Gastrocnemius medialis (tissue), 4 donors: Measurements from ENCODE around the gene CTNNA2. TPM values are rescaled to one million over a fixed set of nuclear protein-coding genes. Genes with fewer than 3 reads are reported as not detected.

Experiments
- ATAC-seq, 2 donors: fragments of 150-250 bp; one replicate each; pipeline ENCODE4 v1.9.1; 2016
- DNase-seq, 2 donors: peaks; one replicate each; pipeline ENCODE4 v3.0.0-alpha.2; 2019
- H3K27ac ChIP-seq, 4 donors: fragments of 200-600 bp; sonication (generic); 1 replicate in 1 of 4; 2 replicates in 3 of 4; pipeline ENCODE4 v1.5.1; 2016 to 2018; ENCODE audit warnings: mild to moderate bottlenecking in 2 of 4, moderate library complexity in 1 of 4
- H3K27me3 ChIP-seq, 3 donors: fragments of 200-600 bp; sonication (generic) in 2 of 3; 1 replicate in 1 of 3; 2 replicates in 2 of 3; pipeline versions ENCODE4 v1.5.1 to v1.6.0; 2016 to 2019; ENCODE audit warnings: mild to moderate bottlenecking in 1 of 3, moderate library complexity in 1 of 3
- H3K36me3 ChIP-seq, 2 donors: fragments of 200-600 bp; sonication (generic) in 1 of 2; one replicate each; pipeline ENCODE4 v1.5.1; 2017 to 2018
- H3K4me1 ChIP-seq, 2 donors: fragments of 200-600 bp; sonication (generic) in 1 of 2; one replicate each; pipeline ENCODE4 v1.5.1; 2016 to 2017; ENCODE audit warnings: mild to moderate bottlenecking in 2 of 2
- H3K4me3 ChIP-seq, 4 donors: fragments of 200-600 bp; sonication (generic) in 3 of 4; 1 replicate in 1 of 4; 2 replicates in 3 of 4; pipeline ENCODE4 v1.5.1; 2016 to 2019; ENCODE audit warnings: mild to moderate bottlenecking in 2 of 4
- H3K9me3 ChIP-seq, 3 donors: fragments of 200-600 bp; sonication (generic) in 2 of 3; 1 replicate in 1 of 3; 2 replicates in 2 of 3; pipeline ENCODE4 v1.5.1; 2016 to 2019
- CTCF ChIP-seq, 5 experiments: fragments of 450-650 bp in 3 of 5; fragments of 200-600 bp in 2 of 5; sonication (generic) in 2 of 5; IDR thresholded peaks in 4 of 5; conservative IDR thresholded peaks in 1 of 5; 1 replicate in 4 of 5; 2 replicates in 1 of 5; pipeline ENCODE4 v1.5.1; 2016 to 2019; ENCODE audit warnings: antibody characterized with exemption in 5 of 5, mild to moderate bottlenecking in 3 of 5, moderate library complexity in 3 of 5
- POLR2A ChIP-seq, 2 donors: fragments of 450-650 bp; IDR thresholded peaks; one replicate each; pipeline ENCODE4 v1.6.1; 2017; ENCODE audit warnings: antibody characterized with exemption in 2 of 2, mild to moderate bottlenecking in 2 of 2, moderate library complexity in 2 of 2
- in situ Hi-C, 4 donors: fragments of 200-750 bp; cut with MboI; loops; one replicate each; pipeline versions ENCODE4 v1.15.0 to v1.8.0; 2017; ENCODE audit warnings: low sequenced_read_pairs in 4 of 4
- intact Hi-C: fragments of 100-400 bp; cut with DNase I; formaldehyde crosslinking; loops from one replicate; pipeline ENCODE4 v1.15.1; 2023; ENCODE audit warnings: low total_unique reads
- total RNA-seq, 4 donors: library from RNA; depleted of rRNA; stranded (reverse); fragments of >200 nt; gene quantifications; one replicate each; pipeline versions ENCODE4 v1.1.0 to v1.2.3, GENCODE V29; 2016

Gene CTNNA2
- total RNA-seq, 4 donors from 2014 or later: not detected

DNA sequence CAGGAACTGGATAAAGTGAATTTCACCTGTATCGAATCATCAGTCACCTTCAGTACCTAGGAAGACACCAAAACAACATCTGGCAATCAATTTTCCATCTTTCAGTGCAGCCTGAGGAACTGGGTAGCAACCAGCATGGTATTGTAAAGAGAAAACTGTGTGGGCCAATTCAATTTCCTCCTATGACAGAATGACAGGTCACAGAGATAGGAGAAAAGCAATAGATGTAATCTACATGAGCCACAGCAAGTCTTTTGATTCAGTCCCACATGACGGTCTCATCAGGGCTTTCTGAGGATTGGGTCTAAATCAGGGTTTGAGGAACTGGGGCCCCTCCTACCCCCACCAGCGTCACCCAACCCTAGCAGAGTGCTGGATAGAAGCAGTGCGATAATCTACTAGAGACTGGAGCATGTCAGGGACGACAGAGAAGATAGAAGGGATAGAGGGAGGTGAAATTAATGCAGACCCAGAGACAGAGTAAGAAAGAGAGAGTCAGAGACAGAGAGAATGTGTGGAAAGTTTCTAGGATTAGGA lies 523.0 kb downstream of the CTNNA2 start:
- ATAC-seq (no peak), DNase-seq (no peak)
- TF ChIP-seq CTCF (IDR thresholded peaks at IDR 0.05 in 4 of 5, conservative IDR thresholded peaks at IDR 0.05 in 1 of 5): no peak
- H3K36me3 ChIP-seq: no peaks in the 10 kb centered on the region
- H3K4me3 ChIP-seq: no peak overlapping the region
- intact Hi-C loops (no loop called here), in situ Hi-C loops (no loop called here)
- no peaks in the 10 kb centered on the region for H3K27me3 ChIP-seq
- H3K9me3 ChIP-seq: no peaks in the 10 kb centered on the region
- no peaks in the 10 kb centered on the region for H3K4me1 ChIP-seq
- H3K27ac ChIP-seq: no peak overlapping the region

- Histone ChIP-seq H3K36me3 (no peaks in the 10 kb centered on the region), H3K9me3 (no peaks in the 10 kb centered on the region), H3K4me3 (no peak overlapping the region), H3K4me1 (no peaks in the 10 kb centered on the region), H3K27me3 (no peaks in the 10 kb centered on the region), H3K27ac (no peak overlapping the region)
- in situ Hi-C loops (no loop called here), intact Hi-C loops (no loop called here)
- no peak for ATAC-seq
- TF ChIP-seq POLR2A (IDR thresholded peaks at IDR 0.05): no peak
- TF ChIP-seq CTCF (IDR thresholded peaks at IDR 0.05 in 4 of 5, conservative IDR thresholded peaks at IDR 0.05 in 1 of 5): no peak
- DNase-seq: no peak
Observed at GRCh38 chr2:80037310-80037709, 524.5 kb downstream of the CTNNA2 start.

DNA sequence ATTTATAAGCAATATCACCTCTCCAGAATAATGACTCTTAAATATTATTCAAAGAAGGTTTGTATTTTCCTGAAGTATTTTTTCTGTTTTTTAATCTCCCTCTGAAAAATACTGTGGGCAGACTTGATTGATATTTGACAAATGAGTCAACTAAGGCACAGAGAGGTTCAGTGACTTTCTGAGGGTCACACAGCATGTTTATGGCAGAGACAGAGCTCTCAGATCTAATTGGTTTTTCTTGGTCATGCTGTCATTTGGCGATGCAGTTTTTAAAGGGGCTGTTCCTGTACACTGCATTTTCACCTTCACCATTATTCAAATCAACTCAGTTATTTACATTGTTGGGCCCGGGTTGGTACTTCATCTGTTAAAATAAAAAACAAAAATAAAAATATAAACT lies 527.4 kb downstream of the CTNNA2 start:
- DNase-seq (no peak), ATAC-seq (no peak)
- Histone ChIP-seq H3K27me3 (no peaks in the 10 kb centered on the region), H3K4me1 (no peaks in the 10 kb centered on the region), H3K4me3 (no peak overlapping the region), H3K27ac (no peak overlapping the region), H3K9me3 (no peaks in the 10 kb centered on the region), H3K36me3 (no peaks in the 10 kb centered on the region)
- intact Hi-C loops: no loop called here
- TF ChIP-seq CTCF (IDR thresholded peaks at IDR 0.05 in 4 of 5, conservative IDR thresholded peaks at IDR 0.05 in 1 of 5): no peak
- no peak for TF ChIP-seq POLR2A (IDR thresholded peaks at IDR 0.05)
- in situ Hi-C loops: no loop called here

GRCh38 chr2:80042635-80043034 lies 529.8 kb downstream of the CTNNA2 start:
- no peak for DNase-seq
- ATAC-seq: no peak
- no peak for TF ChIP-seq CTCF (IDR thresholded peaks at IDR 0.05 in 4 of 5, conservative IDR thresholded peaks at IDR 0.05 in 1 of 5)
- TF ChIP-seq POLR2A (IDR thresholded peaks at IDR 0.05): no peak
- Histone ChIP-seq H3K27ac (no peak overlapping the region), H3K36me3 (no peaks in the 10 kb centered on the region), H3K4me3 (no peak overlapping the region), H3K4me1 (no peaks in the 10 kb centered on the region), H3K27me3 (no peaks in the 10 kb centered on the region), H3K9me3 (no peaks in the 10 kb centered on the region)
- intact Hi-C loops: no loop called here
- in situ Hi-C loops: no loop called here

GRCh38 chr2:80048296-80048695 lies 535.4 kb downstream of the CTNNA2 start:
- Histone ChIP-seq H3K4me1 (no peaks in the 10 kb centered on the region), H3K27me3 (no peaks in the 10 kb centered on the region), H3K36me3 (no peaks in the 10 kb centered on the region), H3K4me3 (no peak overlapping the region), H3K27ac (no peak overlapping the region), H3K9me3 (no peaks in the 10 kb centered on the region)
- TF ChIP-seq POLR2A (IDR thresholded peaks at IDR 0.05): no peak
- TF ChIP-seq CTCF (IDR thresholded peaks at IDR 0.05 in 4 of 5, conservative IDR thresholded peaks at IDR 0.05 in 1 of 5): no peak
- in situ Hi-C loops: no loop called here
- DNase-seq (no peak), ATAC-seq (no peak)
- intact Hi-C loops: no loop called here
